PC-9 (cell line): ENCODE data around the gene ALOXE3.
"Not testable (repeated sequence)": the region's sequence is repeated elsewhere in the genome, so short reads cannot be mapped to it uniquely, and the experiment has no call there.

Source experiments
- CTCF ChIP-seq: fragments of 200-600 bp; sonication (generic); conservative IDR thresholded peaks from 2 replicates; pipeline ENCODE4 v1.6.1; 2017; ENCODE audit warnings: mixed run types, antibody characterized with exemption, mild to moderate bottlenecking, moderate library complexity
- EZH2 ChIP-seq: fragments of 200-600 bp; sonication (generic); IDR thresholded peaks from 2 replicates; pipeline ENCODE4 v1.8.0; 2017; ENCODE audit warnings: antibody characterized with exemption, low read depth

- not testable (repeated sequence) for TF ChIP-seq CTCF, EZH2
Observed at GRCh38 chr17:8061851-8062250, 56.5 kb downstream of the ALOXE3 start.
